ENCODE results near the gene SEC31A.
"Not testable (repeated sequence)": the region's sequence is repeated elsewhere in the genome, so short reads cannot be mapped to it uniquely, and the experiment has no call there.

Gene SEC31A

GRCh38 chr4:82833696-82834313 is 57.1 kb downstream of the SEC31A start:
- no peak for DNase-seq (ENCODE audit: low read depth in 2 of 3, low spot score in 2 of 3)

- not testable (repeated sequence) for DNase-seq (ENCODE audit: low read depth in 2 of 3, low spot score in 2 of 3)
Observed at GRCh38 chr4:82833060-82833459, 57.9 kb downstream of the SEC31A start.

GRCh38 chr4:82825425-82825824 is 65.5 kb downstream of the SEC31A start:
- no peak for DNase-seq (ENCODE audit: low read depth in 2 of 3, low spot score in 2 of 3)

GRCh38 chr4:82823062-82823461 is 67.9 kb downstream of the SEC31A start:
- no peak for DNase-seq (ENCODE audit: low read depth in 2 of 3, low spot score in 2 of 3)

- no peak for DNase-seq (ENCODE audit: low read depth in 2 of 3, low spot score in 2 of 3)
Observed at GRCh38 chr4:82820689-82821088, 70.3 kb downstream of the SEC31A start.

- no peak for DNase-seq (ENCODE audit: low read depth in 2 of 3, low spot score in 2 of 3)
Observed at GRCh38 chr4:82818664-82819662, 72.0 kb downstream of the SEC31A start.

- DNase-seq (ENCODE audit: low read depth in 2 of 3, low spot score in 2 of 3): not testable (repeated sequence)
Observed at GRCh38 chr4:82816874-82817273, 74.1 kb downstream of the SEC31A start.

- DNase-seq (ENCODE audit: low read depth in 2 of 3, low spot score in 2 of 3): no peak
Observed at GRCh38 chr4:82814034-82814433, 76.9 kb downstream of the SEC31A start.

GRCh38 chr4:82811838-82812341 is 79.1 kb downstream of the SEC31A start:
- DNase-seq (ENCODE audit: low read depth in 2 of 3, low spot score in 2 of 3): no peak

GRCh38 chr4:82811392-82811791 is 79.6 kb downstream of the SEC31A start:
- DNase-seq (ENCODE audit: low read depth in 2 of 3, low spot score in 2 of 3): no peak

GRCh38 chr4:82810176-82810575 is 80.8 kb downstream of the SEC31A start:
- no peak for DNase-seq (ENCODE audit: low read depth in 2 of 3, low spot score in 2 of 3)

GRCh38 chr4:82809619-82810018 is 81.3 kb downstream of the SEC31A start:
- no peak for DNase-seq (ENCODE audit: low read depth in 2 of 3, low spot score in 2 of 3)

GRCh38 chr4:82803746-82804145 is 87.2 kb downstream of the SEC31A start:
- no peak for DNase-seq (ENCODE audit: low read depth in 2 of 3, low spot score in 2 of 3)

- DNase-seq (ENCODE audit: low read depth in 2 of 3, low spot score in 2 of 3): no peak
Observed at GRCh38 chr4:82802911-82803310, 88.0 kb downstream of the SEC31A start.

GRCh38 chr4:82801910-82802521 is 88.9 kb downstream of the SEC31A start:
- no peak for DNase-seq (ENCODE audit: low read depth in 2 of 3, low spot score in 2 of 3)

- no peak for DNase-seq (ENCODE audit: low read depth in 2 of 3, low spot score in 2 of 3)
Observed at GRCh38 chr4:82799006-82799881, 91.7 kb downstream of the SEC31A start.

- DNase-seq (ENCODE audit: low read depth in 2 of 3, low spot score in 2 of 3): peak; percentile 34 to 38 (median 36)
Observed at GRCh38 chr4:82798168-82799005, 92.6 kb downstream of the SEC31A start, which contains the start of gene SCD5. TSS of gene SCD5 (minus strand) at chr4:82798796. CDS start at chr4:82798537, 259 bp downstream.

GRCh38 chr4:82797405-82798111 is 93.4 kb downstream of the SEC31A start:
- DNase-seq (ENCODE audit: low read depth in 2 of 3, low spot score in 2 of 3): no peak

- no peak for DNase-seq (ENCODE audit: low read depth in 2 of 3, low spot score in 2 of 3)
Observed at GRCh38 chr4:82797040-82797404, 93.9 kb downstream of the SEC31A start.
